Hepatocyte (in vitro differentiated cells): Measurements from ENCODE around the gene RNF151. TPM values are rescaled to one million over a fixed set of nuclear protein-coding genes. Genes with fewer than 3 reads are reported as not detected.

Experiments used
- DNase-seq: peaks from one replicate; pipeline ENCODE4 v3.0.0-alpha.2; 2016; ENCODE audit warnings: low spot score
- H2AFZ ChIP-seq: fragments of 200-600 bp; sonication (generic); 2 replicates; pipeline ENCODE4 v1.6.0; 2016; ENCODE audit warnings: antibody characterized with exemption, mild to moderate bottlenecking
- H3K27ac ChIP-seq: fragments of 200-600 bp; sonication (generic); 2 replicates; pipeline ENCODE4 v1.5.1; 2016; ENCODE audit warnings: mild to moderate bottlenecking
- H3K27me3 ChIP-seq: fragments of 200-600 bp; sonication (generic); 2 replicates; pipeline ENCODE4 v1.6.1; 2016
- H3K36me3 ChIP-seq: fragments of 200-600 bp; sonication (generic); replicated peaks from 2 replicates; pipeline ENCODE4 v1.5.1; 2016; ENCODE audit warnings: low read depth; ENCODE audit not compliant: insufficient read depth
- H3K4me1 ChIP-seq: fragments of 200-600 bp; sonication (generic); 2 replicates; pipeline ENCODE4 v1.5.1; 2016; ENCODE audit warnings: mild to moderate bottlenecking, moderate library complexity; ENCODE audit not compliant: insufficient read depth
- H3K4me2 ChIP-seq: fragments of 200-600 bp; sonication (generic); 2 replicates; pipeline ENCODE4 v1.6.0; 2016
- H3K4me3 ChIP-seq: fragments of 200-600 bp; sonication (generic); 2 replicates; pipeline ENCODE4 v1.5.1; 2016; ENCODE audit warnings: mild to moderate bottlenecking
- H3K79me2 ChIP-seq: fragments of 200-600 bp; sonication (generic); 2 replicates; pipeline ENCODE4 v1.6.0; 2017; ENCODE audit warnings: mild to moderate bottlenecking
- H3K9me2 ChIP-seq: fragments of 200-600 bp; sonication (generic); replicated peaks from 2 replicates; pipeline ENCODE4 v1.6.0; 2017; ENCODE audit warnings: mild to moderate bottlenecking; ENCODE audit not compliant: insufficient read depth
- H3K9me3 ChIP-seq: fragments of 200-600 bp; sonication (generic); 2 replicates; pipeline ENCODE4 v1.5.1; 2016; ENCODE audit warnings: low read depth, mild to moderate bottlenecking
- H4K20me1 ChIP-seq: fragments of 200-600 bp; sonication (generic); 2 replicates; pipeline ENCODE4 v1.6.0; 2016; ENCODE audit warnings: mild to moderate bottlenecking; ENCODE audit not compliant: insufficient read depth, poor library complexity, severe bottlenecking
- CTCF ChIP-seq: fragments of 200-600 bp; sonication (generic); IDR thresholded peaks from 2 replicates; pipeline ENCODE4 v1.5.1; 2016; ENCODE audit warnings: antibody characterized with exemption, mild to moderate bottlenecking; ENCODE audit not compliant: poor library complexity
- EZH2 ChIP-seq: fragments of 200-600 bp; sonication (generic); IDR thresholded peaks from 2 replicates; pipeline ENCODE4 v1.6.1; 2016; ENCODE audit warnings: antibody characterized with exemption, mild to moderate bottlenecking, borderline replicate concordance
- EZH2phosphoT487 ChIP-seq: fragments of 200-600 bp; sonication (generic); IDR thresholded peaks from one replicate; pipeline ENCODE4 v1.6.1; 2018; ENCODE audit warnings: antibody characterized with exemption, mild to moderate bottlenecking, low read depth, moderate library complexity; ENCODE audit not compliant: unreplicated experiment, severe bottlenecking
- WGBS: methylation state at CpG from one replicate; pipeline ENCODE4 v1.1.6; 2016; ENCODE audit warnings: low lambda C conversion rate; ENCODE audit errors: missing lambda C conversion rate; 5-methylcytosine and 5-hydroxymethylcytosine counted together
- polyA plus RNA-seq: library from polyadenylated mRNA; unstranded; fragments of >200 nt; fragmentation: Nextera tagmentation; extraction: Ambion mirVana; gene quantifications from 2 replicates; pipeline ENCODE4 v1.2.1, GENCODE V29; 2016
- total RNA-seq: library from RNA; depleted of rRNA; stranded (reverse); fragments of >200 nt; gene quantifications from 2 replicates; pipeline ENCODE4 v1.2.3, GENCODE V29; 2014

Gene RNF151
- total and polyA plus RNA-seq, 2 experiments from 2014 or later, result not detected

DNA sequence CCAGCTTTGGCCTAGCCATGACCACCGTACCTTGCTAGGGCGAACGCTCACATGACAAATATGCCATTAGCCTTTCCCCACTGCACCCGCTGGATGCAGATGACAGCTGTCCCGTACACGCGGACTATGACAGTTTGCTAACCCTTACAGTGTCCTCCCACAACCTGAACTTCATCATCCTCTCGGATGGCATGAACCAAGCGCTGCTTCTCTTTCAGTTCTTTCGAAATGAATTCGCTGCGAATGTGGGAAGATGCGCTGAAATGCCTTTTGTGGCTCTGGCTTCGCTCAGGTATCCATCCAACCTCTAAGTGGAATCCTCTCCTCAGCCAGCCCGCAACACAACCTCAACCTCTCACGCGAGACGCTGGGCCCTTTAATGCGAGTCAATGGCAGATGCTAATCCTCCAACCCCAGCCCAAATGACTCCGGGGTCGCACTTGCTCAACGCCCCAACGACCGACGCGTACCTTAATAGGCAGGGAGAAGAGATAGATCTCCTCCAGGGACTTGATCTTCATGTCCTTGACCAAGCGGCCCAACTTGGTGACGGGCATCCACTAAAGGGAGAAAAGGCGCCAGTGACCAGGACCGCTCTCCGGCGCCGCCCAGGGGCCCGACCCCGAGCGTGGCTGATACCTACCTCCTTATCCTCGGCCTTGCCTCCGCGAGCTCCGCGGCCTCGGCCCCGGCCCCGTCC, 2.7 kb upstream of the RNF151 start:
- Histone ChIP-seq H2AFZ (no peak overlapping the region), H3K4me2 (peak overlapping the region; percentile 92), H3K9me3 (no peaks in the 10 kb centered on the region), H3K27me3 (no peaks in the 10 kb centered on the region), H3K27ac (peak overlapping the region; percentile 87), H3K4me1 (peaks cover 18% of the 10 kb centered on the region), H3K36me3 (no peaks in the 10 kb centered on the region), H4K20me1 (peaks cover 26% of the 10 kb centered on the region), H3K79me2 (peaks cover 44% of the 10 kb centered on the region), H3K4me3 (peak overlapping the region; percentile 57), H3K9me2 (no peaks in the 10 kb centered on the region)
- DNase-seq, result peak; percentile 60
- 3% methylated on average over 32 of the region's 44 CpGs for WGBS
- peak; percentile 5 for TF ChIP-seq CTCF
- no peak for TF ChIP-seq EZH2phosphoT487

DNA sequence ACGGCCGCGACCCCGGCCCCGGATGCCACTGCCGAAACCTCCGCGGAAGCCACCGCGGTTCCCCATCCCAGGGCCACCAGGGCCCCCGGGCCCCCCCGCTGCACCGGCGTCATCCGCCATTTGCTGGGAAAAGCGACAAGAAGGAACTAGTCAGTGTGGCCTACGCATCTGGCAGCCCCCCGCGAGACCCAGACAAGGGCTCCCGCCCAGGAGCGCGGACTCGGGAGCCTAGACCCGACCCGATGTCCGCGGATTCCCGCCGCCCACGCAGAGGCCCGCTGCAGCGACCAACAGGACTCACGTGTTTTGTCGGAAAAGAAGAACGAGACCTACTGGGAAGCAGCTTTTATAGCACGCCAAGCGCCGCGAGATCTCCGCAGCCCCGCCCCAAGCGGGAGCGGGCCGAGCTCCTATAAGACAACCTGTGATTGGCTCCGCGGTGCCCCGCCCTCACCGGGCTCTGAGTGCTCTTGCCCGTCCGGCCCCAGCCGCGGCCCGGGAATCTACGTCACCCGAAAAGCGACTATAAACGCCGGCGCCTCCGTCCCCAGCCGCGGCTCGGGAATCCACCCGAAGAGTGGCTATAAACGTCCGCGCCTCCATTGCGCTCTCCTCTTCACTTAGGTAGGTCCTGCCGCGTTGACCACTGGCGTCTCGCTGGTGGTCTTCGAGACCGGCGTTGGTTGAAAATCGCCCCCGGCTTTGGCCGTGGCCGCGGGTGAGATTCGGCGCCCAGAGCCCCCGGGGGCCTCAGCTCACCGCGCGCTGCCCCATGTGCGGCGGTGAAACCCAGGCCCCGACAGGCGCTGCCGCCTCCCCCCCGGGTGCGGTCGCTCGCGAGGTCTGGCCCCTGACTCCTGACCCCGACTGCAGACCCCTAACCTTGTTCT, 1.9 kb upstream of the RNF151 start, which contains the start of gene RPS2:
Gene RPS2, minus strand, starts transcription at position 321 of the 890 bp plus-strand sequence. Its CDS starts 201 bp downstream, at position 120.
- no peaks in the 10 kb centered on the region for H3K9me3 ChIP-seq
- WGBS, result 1% methylated on average over 83 of the region's 97 CpGs
- peaks cover 16% of the 10 kb centered on the region for H3K4me1 ChIP-seq
- peak within 1 kb of the TSS; percentile 57 for H3K4me3 ChIP-seq
- no peaks in the 10 kb centered on the region for H3K9me2 ChIP-seq
- TF ChIP-seq EZH2phosphoT487 (no peak), CTCF (no peak), EZH2 (no peak)
- H4K20me1 ChIP-seq, result peaks cover 26% of the 10 kb centered on the region
- peak within 1 kb of the TSS; percentile 96 for H3K27ac ChIP-seq
- H3K4me2 ChIP-seq, result peak within 1 kb of the TSS; percentile 92
- H2AFZ ChIP-seq, result peak within 1 kb of the TSS; percentile 66
- H3K79me2 ChIP-seq, result peaks cover 41% of the 10 kb centered on the region
- H3K27me3 ChIP-seq, result no peaks in the 10 kb centered on the region
- peak; percentile 100 for DNase-seq
- H3K36me3 ChIP-seq, result no peaks in the 10 kb centered on the region

- H3K79me2 ChIP-seq, result peaks cover 33% of the 10 kb centered on the region
- peak overlapping the region; percentile 51 for H3K4me3 ChIP-seq
- H3K4me1 ChIP-seq, result peaks cover 10% of the 10 kb centered on the region
- H3K9me2 ChIP-seq, result no peaks in the 10 kb centered on the region
- no peaks in the 10 kb centered on the region for H3K27me3 ChIP-seq
- H3K36me3 ChIP-seq, result no peaks in the 10 kb centered on the region
- no peak for DNase-seq
- 28% methylated on average over 22 of the region's 24 CpGs for WGBS
- H3K27ac ChIP-seq, result peak overlapping the region; percentile 96
- peak overlapping the region; percentile 66 for H2AFZ ChIP-seq
- no peak for TF ChIP-seq EZH2
- TF ChIP-seq CTCF, result no peak
- TF ChIP-seq EZH2phosphoT487, result no peak
- H4K20me1 ChIP-seq, result peaks cover 26% of the 10 kb centered on the region
- no peaks in the 10 kb centered on the region for H3K9me3 ChIP-seq
- H3K4me2 ChIP-seq, result peak overlapping the region; percentile 78
Measured at GRCh38 chr16:1965396-1966001, 1.2 kb upstream of the RNF151 start.
